HepG2 (cell line): ENCODE results near the gene NOS1AP. TPM values are rescaled to one million over a fixed set of nuclear protein-coding genes. Genes with fewer than 3 reads are reported as not detected.

ENCODE experiments used
- ATAC-seq: fragments of 200-7000 bp; cut with Tn5 transposase; 3 replicates; pipeline ENCODE4 v1.9.1; 2020; ENCODE audit warnings: mild to moderate bottlenecking, moderate library complexity
- BruUV-seq: library from RNA; stranded (reverse); fragments of 400-500 nt; replicated peaks from 2 replicates; lab custom pipeline; 2021; lab: Mats Ljungman, UMichigan
- CTCF ChIA-PET: fragments of 300-600 bp; formaldehyde crosslinking; extraction: SDS; loops from one replicate; lab custom pipeline; 2021; ENCODE audit warnings: low total read pairs, inconsistent platforms, low intra/inter-chr PET ratio; lab: Yijun Ruan, JAX
- POLR2A ChIA-PET: fragments of 350-600 bp; sonication (Branson Sonifier 250); formaldehyde crosslinking; loops from one replicate; lab custom pipeline; 2020; ENCODE audit warnings: antibody characterized with exemption, inconsistent platforms; lab: Yijun Ruan, JAX
- DNase-seq: peaks from one replicate; pipeline ENCODE4 v3.0.0-alpha.2; 2015; ENCODE audit warnings: low spot score
- FAIRE-seq: peaks from 3 replicates; lab custom pipeline; 2011; peaks lifted over from hg19 to GRCh38; lab: Jason Lieb, UNC
- H2AFZ ChIP-seq: one replicate; pipeline ENCODE4 v1.6.1; 2011; ENCODE audit warnings: low read length, inconsistent platforms
- H3K27ac ChIP-seq: fragments of 300-600 bp; 3 replicates; pipeline ENCODE4 v1.8.0; 2011; ENCODE audit warnings: mixed run types, mild to moderate bottlenecking, mixed read lengths, low read length, inconsistent platforms; ENCODE audit not compliant: insufficient read depth; ENCODE audit errors: extremely low read length
- H3K27me3 ChIP-seq, 2 experiments: fragments of 200-600 bp in 1 of 2; 2 replicates in 1 of 2; 3 replicates in 1 of 2; pipeline versions ENCODE4 v1.6.0 to v1.8.0; 2011; ENCODE audit warnings: low read length in 2 of 2, mild to moderate bottlenecking in 2 of 2, moderate library complexity in 2 of 2, inconsistent platforms in 1 of 2; ENCODE audit not compliant: insufficient read depth in 2 of 2, control insufficient read depth in 1 of 2
- H3K36me3 ChIP-seq, 2 experiments: fragments of 200-600 bp in 1 of 2; replicated peaks in 1 of 2; 2 replicates in 1 of 2; 3 replicates in 1 of 2; pipeline versions ENCODE4 v1.5.1 to v1.8.0; 2011; ENCODE audit warnings: low read length in 2 of 2, inconsistent platforms in 1 of 2; ENCODE audit not compliant: insufficient read depth in 2 of 2, control insufficient read depth in 1 of 2
- H3K4me1 ChIP-seq: 2 replicates; pipeline ENCODE4 v1.5.1; 2012; ENCODE audit warnings: low read length, inconsistent platforms; ENCODE audit not compliant: insufficient read depth
- H3K4me2 ChIP-seq: 2 replicates; pipeline ENCODE4 v1.6.0; 2011; ENCODE audit warnings: low read depth, low read length, inconsistent platforms
- H3K4me3 ChIP-seq, 3 experiments: fragments of 200-600 bp in 1 of 3; sonication (generic), shearing (Covaris generic) in 1 of 3; replicated peaks in 1 of 3; 2 replicates each; pipeline ENCODE4 v1.5.1; 2011 to 2016; ENCODE audit warnings: low read length in 3 of 3, inconsistent platforms in 2 of 3, low read depth in 2 of 3, mild to moderate bottlenecking in 2 of 3, control low read depth in 1 of 3, mixed read lengths in 1 of 3; ENCODE audit not compliant: insufficient read depth in 1 of 3
- H3K79me2 ChIP-seq: one replicate; pipeline ENCODE4 v1.6.1; 2011; ENCODE audit warnings: low read length, inconsistent platforms; ENCODE audit not compliant: insufficient read depth
- H3K9ac ChIP-seq: 2 replicates; pipeline ENCODE4 v1.6.0; 2011; ENCODE audit warnings: mild to moderate bottlenecking, low read depth, low read length, inconsistent platforms; ENCODE audit not compliant: insufficient read depth
- H3K9me3 ChIP-seq: 2 replicates; pipeline ENCODE4 v1.5.1; 2012; ENCODE audit warnings: mild to moderate bottlenecking, low read length
- H4K20me1 ChIP-seq: 2 replicates; pipeline ENCODE4 v1.6.0; 2011; ENCODE audit warnings: inconsistent platforms, mild to moderate bottlenecking, low read length, moderate library complexity; ENCODE audit not compliant: insufficient read depth
- MED13 ChIP-seq: sonication (generic); formaldehyde crosslinking; IDR thresholded peaks from 2 replicates; pipeline ENCODE4 v1.5.0; 2020; ENCODE audit warnings: missing genetic modification reagents
- NR1H2 ChIP-seq: sonication (generic); formaldehyde crosslinking; IDR thresholded peaks from 2 replicates; pipeline ENCODE4 v1.8.1; 2022; ENCODE audit warnings: low read depth, missing genetic modification reagents, borderline replicate concordance
- TARDBP ChIP-seq: sonication (generic); formaldehyde crosslinking; IDR thresholded peaks from 2 replicates; pipeline ENCODE4 v1.8.0; 2022; ENCODE audit warnings: mild to moderate bottlenecking, missing genetic modification reagents
- in situ Hi-C: cut with HindIII; loops from 2 replicates; pipeline ENCODE4 v1.10.0; 2017; ENCODE audit warnings: low pct_unique_long_range_greater_than_20kb; ENCODE audit not compliant: extremely low pct_ligation_motif_present
- intact Hi-C: fragments of 100-400 bp; cut with micrococcal nuclease; formaldehyde crosslinking; loops from one replicate; pipeline ENCODE4 v1.10.0; 2022; ENCODE audit not compliant: unreplicated experiment
- polyA plus RNA-seq, 8 experiments: library from polyadenylated mRNA; depleted of rRNA in 3 of 8; stranded (reverse) in 7 of 8; unstranded in 1 of 8; fragments of >200 nt; fragmentation: Illumina TruSeq in 4 of 8; extraction: Trizol in 4 of 8; gene quantifications; 2 replicates each; pipeline versions ENCODE4 v1.2.1 to v1.2.3, GENCODE V29; 2011 to 2016; ENCODE audit warnings: low read depth in 4 of 8, missing spikeins in 1 of 8, mixed read lengths in 1 of 8; ENCODE audit not compliant: insufficient read depth in 1 of 8
- total RNA-seq, 5 experiments: library from RNA; depleted of rRNA; stranded (reverse); fragments of >200 nt; fragmentation: Illumina TruSeq; extraction: Trizol; gene quantifications; 2 replicates each; pipeline ENCODE4 v1.2.3, GENCODE V29; 2016; ENCODE audit warnings: low read depth in 1 of 5
- TF ChIP-seq, protein P1 (sequence below): sonication (generic); formaldehyde crosslinking; IDR thresholded peaks from one replicate; pipeline ENCODE4 v1.5.1; 2020; ENCODE audit warnings: mild to moderate bottlenecking, missing genetic modification reagents; ENCODE audit errors: not compliant biosample characterization
- TF ChIP-seq, protein P2 (sequence below): sonication (generic); formaldehyde crosslinking; IDR thresholded peaks from 2 replicates; pipeline ENCODE4 v1.5.1; 2020; ENCODE audit warnings: mild to moderate bottlenecking, missing genetic modification reagents, borderline replicate concordance
- TF ChIP-seq, protein P3 (sequence below): sonication (generic); formaldehyde crosslinking; IDR thresholded peaks from 2 replicates; pipeline ENCODE4 v1.5.1; 2020; ENCODE audit warnings: missing genetic modification reagents, mild to moderate bottlenecking, borderline replicate concordance

The NOS1AP gene
- total and polyA plus RNA-seq, 2 of the 13 experiments (the other 11 are each of a cell fraction or from before 2014, with no cell fraction given): 2.0 to 3.3 TPM

DNA sequence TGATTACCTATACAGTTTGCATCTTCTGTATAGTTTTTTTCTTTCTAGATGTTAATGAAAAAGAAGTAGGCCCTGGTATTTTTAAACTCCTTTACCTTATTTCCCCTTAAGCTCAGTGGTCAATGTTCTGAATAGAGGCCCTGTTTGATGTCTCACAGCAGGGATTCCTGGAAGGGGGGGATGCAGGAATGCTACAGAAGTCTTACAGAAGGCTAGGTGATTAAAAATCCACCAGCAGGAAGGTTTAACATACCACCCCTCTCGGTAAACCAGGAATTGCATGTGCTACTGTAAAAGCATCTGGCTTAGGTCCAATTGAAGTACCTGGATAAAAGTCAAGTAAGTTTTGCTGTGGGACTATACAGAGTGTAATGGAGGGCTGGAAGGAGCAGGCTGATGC lies 78.3 kb downstream of the NOS1AP start (continued):
- TF ChIP-seq, protein P1, sequence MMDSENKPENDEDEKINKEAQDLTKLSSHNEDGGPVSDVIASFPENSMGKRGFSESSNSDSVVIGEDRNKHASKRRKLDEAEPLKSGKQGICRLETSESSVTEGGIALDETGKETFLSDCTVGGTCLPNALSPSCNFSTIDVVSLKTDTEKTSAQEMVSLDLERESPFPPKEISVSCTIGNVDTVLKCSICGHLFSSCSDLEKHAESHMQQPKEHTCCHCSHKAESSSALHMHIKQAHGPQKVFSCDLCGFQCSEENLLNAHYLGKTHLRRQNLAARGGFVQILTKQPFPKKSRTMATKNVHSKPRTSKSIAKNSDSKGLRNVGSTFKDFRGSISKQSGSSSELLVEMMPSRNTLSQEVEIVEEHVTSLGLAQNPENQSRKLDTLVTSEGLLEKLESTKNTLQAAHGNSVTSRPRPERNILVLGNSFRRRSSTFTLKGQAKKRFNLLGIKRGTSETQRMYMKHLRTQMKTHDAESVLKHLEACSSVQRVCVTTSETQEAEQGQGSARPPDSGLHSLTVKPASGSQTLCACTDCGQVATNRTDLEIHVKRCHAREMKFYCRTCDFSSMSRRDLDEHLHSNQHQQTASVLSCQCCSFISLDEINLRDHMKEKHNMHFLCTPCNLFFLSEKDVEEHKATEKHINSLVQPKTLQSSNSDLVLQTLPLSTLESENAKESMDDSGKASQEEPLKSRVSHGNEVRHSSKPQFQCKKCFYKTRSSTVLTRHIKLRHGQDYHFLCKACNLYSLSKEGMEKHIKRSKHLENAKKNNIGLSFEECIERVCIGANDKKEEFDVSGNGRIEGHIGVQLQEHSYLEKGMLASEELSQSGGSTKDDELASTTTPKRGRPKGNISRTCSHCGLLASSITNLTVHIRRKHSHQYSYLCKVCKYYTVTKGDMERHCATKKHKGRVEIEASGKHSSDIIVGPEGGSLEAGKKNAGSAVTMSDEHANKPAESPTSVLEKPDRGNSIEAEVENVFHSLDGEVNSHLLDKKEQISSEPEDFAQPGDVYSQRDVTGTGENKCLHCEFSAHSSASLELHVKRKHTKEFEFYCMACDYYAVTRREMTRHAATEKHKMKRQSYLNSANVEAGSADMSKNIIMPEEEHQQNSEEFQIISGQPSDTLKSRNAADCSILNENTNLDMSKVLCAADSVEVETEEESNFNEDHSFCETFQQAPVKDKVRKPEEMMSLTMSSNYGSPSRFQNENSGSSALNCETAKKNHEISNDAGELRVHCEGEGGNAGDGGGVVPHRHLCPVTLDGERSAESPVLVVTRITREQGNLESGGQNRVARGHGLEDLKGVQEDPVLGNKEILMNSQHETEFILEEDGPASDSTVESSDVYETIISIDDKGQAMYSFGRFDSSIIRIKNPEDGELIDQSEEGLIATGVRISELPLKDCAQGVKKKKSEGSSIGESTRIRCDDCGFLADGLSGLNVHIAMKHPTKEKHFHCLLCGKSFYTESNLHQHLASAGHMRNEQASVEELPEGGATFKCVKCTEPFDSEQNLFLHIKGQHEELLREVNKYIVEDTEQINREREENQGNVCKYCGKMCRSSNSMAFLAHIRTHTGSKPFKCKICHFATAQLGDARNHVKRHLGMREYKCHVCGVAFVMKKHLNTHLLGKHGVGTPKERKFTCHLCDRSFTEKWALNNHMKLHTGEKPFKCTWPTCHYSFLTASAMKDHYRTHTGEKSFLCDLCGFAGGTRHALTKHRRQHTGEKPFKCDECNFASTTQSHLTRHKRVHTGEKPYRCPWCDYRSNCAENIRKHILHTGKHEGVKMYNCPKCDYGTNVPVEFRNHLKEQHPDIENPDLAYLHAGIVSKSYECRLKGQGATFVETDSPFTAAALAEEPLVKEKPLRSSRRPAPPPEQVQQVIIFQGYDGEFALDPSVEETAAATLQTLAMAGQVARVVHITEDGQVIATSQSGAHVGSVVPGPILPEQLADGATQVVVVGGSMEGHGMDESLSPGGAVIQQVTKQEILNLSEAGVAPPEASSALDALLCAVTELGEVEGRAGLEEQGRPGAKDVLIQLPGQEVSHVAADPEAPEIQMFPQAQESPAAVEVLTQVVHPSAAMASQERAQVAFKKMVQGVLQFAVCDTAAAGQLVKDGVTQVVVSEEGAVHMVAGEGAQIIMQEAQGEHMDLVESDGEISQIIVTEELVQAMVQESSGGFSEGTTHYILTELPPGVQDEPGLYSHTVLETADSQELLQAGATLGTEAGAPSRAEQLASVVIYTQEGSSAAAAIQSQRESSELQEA (CRISPR knock-in tag): no peak
- TF ChIP-seq, all 625 proteins: peak for 3

DNA sequence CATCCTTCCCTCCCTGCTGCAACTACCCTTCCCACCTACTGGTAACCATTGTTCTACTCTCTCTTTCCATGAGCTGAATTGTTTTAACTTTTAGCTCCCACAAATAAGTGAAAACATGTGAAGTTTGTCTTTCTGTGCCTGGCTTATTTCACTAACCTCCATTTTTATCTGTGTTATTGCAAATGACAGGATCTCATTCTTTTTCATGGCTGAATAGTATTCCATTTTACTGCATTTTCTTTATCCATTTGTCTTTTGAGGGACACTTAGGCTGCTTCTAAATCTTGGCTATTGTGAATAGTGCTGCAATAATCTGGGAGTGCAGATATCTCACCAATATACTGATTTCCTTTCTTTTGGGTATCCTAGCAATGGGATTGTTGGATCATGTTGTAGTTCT lies 80.6 kb downstream of the NOS1AP start:
- no peak overlapping the region for H3K27ac ChIP-seq
- TF ChIP-seq, protein P2, sequence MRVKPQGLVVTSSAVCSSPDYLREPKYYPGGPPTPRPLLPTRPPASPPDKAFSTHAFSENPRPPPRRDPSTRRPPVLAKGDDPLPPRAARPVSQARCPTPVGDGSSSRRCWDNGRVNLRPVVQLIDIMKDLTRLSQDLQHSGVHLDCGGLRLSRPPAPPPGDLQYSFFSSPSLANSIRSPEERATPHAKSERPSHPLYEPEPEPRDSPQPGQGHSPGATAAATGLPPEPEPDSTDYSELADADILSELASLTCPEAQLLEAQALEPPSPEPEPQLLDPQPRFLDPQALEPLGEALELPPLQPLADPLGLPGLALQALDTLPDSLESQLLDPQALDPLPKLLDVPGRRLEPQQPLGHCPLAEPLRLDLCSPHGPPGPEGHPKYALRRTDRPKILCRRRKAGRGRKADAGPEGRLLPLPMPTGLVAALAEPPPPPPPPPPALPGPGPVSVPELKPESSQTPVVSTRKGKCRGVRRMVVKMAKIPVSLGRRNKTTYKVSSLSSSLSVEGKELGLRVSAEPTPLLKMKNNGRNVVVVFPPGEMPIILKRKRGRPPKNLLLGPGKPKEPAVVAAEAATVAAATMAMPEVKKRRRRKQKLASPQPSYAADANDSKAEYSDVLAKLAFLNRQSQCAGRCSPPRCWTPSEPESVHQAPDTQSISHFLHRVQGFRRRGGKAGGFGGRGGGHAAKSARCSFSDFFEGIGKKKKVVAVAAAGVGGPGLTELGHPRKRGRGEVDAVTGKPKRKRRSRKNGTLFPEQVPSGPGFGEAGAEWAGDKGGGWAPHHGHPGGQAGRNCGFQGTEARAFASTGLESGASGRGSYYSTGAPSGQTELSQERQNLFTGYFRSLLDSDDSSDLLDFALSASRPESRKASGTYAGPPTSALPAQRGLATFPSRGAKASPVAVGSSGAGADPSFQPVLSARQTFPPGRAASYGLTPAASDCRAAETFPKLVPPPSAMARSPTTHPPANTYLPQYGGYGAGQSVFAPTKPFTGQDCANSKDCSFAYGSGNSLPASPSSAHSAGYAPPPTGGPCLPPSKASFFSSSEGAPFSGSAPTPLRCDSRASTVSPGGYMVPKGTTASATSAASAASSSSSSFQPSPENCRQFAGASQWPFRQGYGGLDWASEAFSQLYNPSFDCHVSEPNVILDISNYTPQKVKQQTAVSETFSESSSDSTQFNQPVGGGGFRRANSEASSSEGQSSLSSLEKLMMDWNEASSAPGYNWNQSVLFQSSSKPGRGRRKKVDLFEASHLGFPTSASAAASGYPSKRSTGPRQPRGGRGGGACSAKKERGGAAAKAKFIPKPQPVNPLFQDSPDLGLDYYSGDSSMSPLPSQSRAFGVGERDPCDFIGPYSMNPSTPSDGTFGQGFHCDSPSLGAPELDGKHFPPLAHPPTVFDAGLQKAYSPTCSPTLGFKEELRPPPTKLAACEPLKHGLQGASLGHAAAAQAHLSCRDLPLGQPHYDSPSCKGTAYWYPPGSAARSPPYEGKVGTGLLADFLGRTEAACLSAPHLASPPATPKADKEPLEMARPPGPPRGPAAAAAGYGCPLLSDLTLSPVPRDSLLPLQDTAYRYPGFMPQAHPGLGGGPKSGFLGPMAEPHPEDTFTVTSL: no peak
- TF ChIP-seq MED13 (CRISPR knock-in tag): no peak
- TF ChIP-seq, protein P3, sequence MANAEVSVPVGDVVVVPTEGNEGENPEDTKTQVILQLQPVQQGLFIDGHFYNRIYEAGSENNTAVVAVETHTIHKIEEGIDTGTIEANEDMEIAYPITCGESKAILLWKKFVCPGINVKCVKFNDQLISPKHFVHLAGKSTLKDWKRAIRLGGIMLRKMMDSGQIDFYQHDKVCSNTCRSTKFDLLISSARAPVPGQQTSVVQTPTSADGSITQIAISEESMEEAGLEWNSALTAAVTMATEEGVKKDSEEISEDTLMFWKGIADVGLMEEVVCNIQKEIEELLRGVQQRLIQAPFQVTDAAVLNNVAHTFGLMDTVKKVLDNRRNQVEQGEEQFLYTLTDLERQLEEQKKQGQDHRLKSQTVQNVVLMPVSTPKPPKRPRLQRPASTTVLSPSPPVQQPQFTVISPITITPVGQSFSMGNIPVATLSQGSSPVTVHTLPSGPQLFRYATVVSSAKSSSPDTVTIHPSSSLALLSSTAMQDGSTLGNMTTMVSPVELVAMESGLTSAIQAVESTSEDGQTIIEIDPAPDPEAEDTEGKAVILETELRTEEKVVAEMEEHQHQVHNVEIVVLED: no peak
- no peak for TF ChIP-seq TARDBP
- no peak for TF ChIP-seq NR1H2 (CRISPR knock-in tag)

More for the DNA sequence above, 80.6 kb downstream of the NOS1AP start:
- in situ Hi-C loops (no loop called here), intact Hi-C loops (no loop called here)
- no peak overlapping the region for H3K4me2 ChIP-seq
- ChIA-PET CTCF (no interaction called here), POLR2A (interaction anchor here (1.0 kb wide), 1 partner anchor 19 kb away, joined by 3 read pairs; no protein-coding TSS in a partner anchor)
- H3K36me3 ChIP-seq: 0 out of 5 replicates have a peak, but pooled peaks cover 0 to 5% of the 10 kb centered on the region in 2 experiments
- H3K9me3 ChIP-seq: no peaks in the 10 kb centered on the region
- no peak overlapping the region for H3K9ac ChIP-seq
- no peak for ATAC-seq
- no peaks in the 10 kb centered on the region for H3K27me3 ChIP-seq
- no peak overlapping the region for H2AFZ ChIP-seq
- BruUV-seq: no TSS peak
- H3K4me1 ChIP-seq: peaks cover 71% of the 10 kb centered on the region
- no peak for FAIRE-seq
- H3K4me3 ChIP-seq: no peak overlapping the region
- H3K79me2 ChIP-seq: peaks cover 51% of the 10 kb centered on the region
- DNase-seq: no peak
- H4K20me1 ChIP-seq: no peaks in the 10 kb centered on the region
